ENCODE data around the gene EYS. TPM values are rescaled to one million over a fixed set of nuclear protein-coding genes. Genes with fewer than 3 reads are reported as not detected.
"Not testable (repeated sequence)": the region's sequence is repeated elsewhere in the genome, so short reads cannot be mapped to it uniquely, and the experiment has no call there.

Gene EYS
- total RNA-seq, 1 donor from 2014 or later = 0.41 TPM

- DNase-seq (ENCODE audit: extremely low read depth, low read depth, low spot score) = not testable (repeated sequence)
Measured at GRCh38 chr6:64030950-64031618, 1675.9 kb downstream of the EYS start.

GRCh38 chr6:64023693-64024092 lies 1683.3 kb downstream of the EYS start:
- DNase-seq (ENCODE audit: extremely low read depth, low read depth, low spot score) = no peak

DNA sequence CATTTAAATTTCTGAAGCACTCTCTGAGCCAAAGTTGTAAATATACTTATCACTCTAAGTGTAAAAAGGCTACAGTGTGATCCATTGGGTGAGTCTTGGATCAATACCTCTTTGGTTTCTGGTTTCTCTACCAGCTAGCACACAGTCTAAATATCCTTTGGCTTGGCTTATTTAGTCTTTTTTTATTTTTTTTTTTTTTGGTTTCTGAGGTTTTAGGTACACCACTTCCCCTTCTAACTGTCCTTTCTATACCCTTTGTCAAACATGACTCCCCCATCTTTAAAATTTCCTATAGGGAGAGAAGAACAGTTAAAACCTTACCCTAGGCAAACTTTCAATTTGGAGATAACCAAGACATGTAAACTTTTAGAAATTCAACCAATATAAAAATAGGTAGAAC lies 1692.4 kb downstream of the EYS start:
- no peak for DNase-seq (ENCODE audit: extremely low read depth, low read depth, low spot score)

GRCh38 chr6:64013011-64013410 lies 1694.0 kb downstream of the EYS start:
- no peak for DNase-seq (ENCODE audit: extremely low read depth, low read depth, low spot score)

GRCh38 chr6:64012351-64013001 lies 1694.5 kb downstream of the EYS start:
- DNase-seq (ENCODE audit: extremely low read depth, low read depth, low spot score) = peak; percentile 16

DNA sequence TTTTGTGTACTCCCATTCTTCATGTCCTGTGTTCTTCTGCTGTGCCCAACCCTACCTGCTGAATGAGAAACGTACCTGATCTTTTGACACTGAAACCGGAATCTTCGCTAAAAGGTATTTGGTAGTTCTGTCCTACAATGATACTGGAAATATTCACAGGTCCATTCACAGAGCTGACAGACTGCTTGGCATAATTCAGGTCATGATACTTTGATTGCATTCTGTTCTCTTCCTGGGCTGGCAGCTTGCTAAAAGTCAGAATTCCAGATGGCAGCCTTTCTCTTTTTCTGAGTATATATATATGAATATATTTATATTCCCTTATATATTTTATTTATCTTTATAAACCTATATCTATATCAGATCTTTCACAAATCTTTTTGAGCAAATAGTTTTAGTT lies 1696.4 kb downstream of the EYS start:
- no peak for DNase-seq (ENCODE audit: extremely low read depth, low read depth, low spot score)

GRCh38 chr6:64010010-64010409 lies 1697.0 kb downstream of the EYS start:
- DNase-seq (ENCODE audit: extremely low read depth, low read depth, low spot score) = no peak

GRCh38 chr6:64006246-64006645 lies 1700.8 kb downstream of the EYS start:
- DNase-seq (ENCODE audit: extremely low read depth, low read depth, low spot score) = no peak

DNA sequence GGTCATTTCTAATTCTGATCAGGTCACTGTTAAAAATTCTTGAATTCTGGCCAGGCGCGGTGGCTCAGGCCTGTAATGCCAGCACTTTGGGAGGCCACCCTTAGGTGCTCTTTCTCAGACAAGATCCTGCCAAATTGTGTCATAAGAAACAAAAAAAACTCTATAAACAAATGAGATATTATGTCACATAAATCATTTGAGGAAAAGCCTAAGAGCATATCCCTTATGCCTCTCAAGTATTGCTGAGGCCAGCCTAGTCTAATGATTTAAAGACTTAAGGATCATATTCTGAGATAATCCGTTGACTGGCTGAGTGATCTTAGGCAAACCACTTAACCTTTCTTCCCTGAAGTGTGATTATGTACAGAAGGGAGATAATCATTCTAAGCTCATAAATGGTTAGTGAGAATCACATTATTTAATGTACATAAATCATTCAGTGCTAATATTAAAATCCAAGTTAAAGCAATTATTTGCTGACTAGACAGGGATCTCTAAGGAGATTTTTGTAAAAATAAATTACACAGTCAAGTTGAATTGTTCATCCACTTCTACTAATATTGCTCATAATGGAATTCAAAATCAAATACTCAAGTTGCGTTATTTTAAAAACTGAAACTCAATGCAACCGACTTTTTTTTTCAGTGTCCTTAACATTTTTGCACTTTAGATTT lies 1706.1 kb downstream of the EYS start:
- DNase-seq (ENCODE audit: extremely low read depth, low read depth, low spot score) = no peak

DNA sequence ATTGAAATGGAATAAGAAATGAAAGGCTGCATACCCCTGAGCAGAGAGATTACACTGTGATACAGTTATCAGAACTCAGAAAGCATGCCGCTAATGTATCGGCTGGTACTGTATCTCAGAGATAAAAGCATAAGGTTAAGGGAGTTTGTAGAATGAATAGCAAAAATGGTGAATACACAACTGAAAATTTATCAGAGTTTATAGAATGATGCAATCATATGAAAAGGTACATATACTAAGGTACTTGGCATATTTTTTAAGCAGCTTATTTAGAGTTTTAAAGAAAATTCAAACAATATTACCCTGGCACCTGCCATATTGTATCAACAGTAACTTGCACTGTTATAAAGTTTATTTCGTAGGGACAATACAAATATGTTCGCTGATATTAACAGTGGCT lies 1707.4 kb downstream of the EYS start:
- no peak for DNase-seq (ENCODE audit: extremely low read depth, low read depth, low spot score)

GRCh38 chr6:63998991-63999390 lies 1708.0 kb downstream of the EYS start:
- no peak for DNase-seq (ENCODE audit: extremely low read depth, low read depth, low spot score)

- no peak for DNase-seq (ENCODE audit: extremely low read depth, low read depth, low spot score)
Measured at GRCh38 chr6:63997734-63998133, 1709.3 kb downstream of the EYS start.

DNA sequence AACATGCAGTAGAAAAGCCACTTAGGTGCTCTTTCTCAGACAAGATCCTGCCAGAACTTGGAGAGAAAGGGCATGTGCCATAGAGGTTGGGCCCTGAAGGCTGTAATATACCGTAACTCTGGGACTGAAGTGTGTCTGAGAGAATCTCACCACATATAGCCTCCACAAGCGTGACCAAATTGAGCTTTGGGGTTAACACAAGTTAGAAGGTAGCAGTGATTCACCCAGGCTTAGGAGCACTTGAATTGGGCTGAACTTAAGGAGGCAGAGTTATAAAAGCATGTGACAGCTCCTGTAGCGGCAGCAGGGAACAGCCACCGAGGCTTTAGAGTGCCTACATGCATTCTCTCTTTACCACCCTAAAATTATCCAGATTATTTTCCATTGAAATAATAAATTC lies 1709.8 kb downstream of the EYS start:
- no peak for DNase-seq (ENCODE audit: extremely low read depth, low read depth, low spot score)

GRCh38 chr6:63985223-63985622 lies 1721.8 kb downstream of the EYS start:
- no peak for DNase-seq (ENCODE audit: extremely low read depth, low read depth, low spot score)

- no peak for DNase-seq (ENCODE audit: extremely low read depth, low read depth, low spot score)
Measured at GRCh38 chr6:63975699-63976098, 1731.3 kb downstream of the EYS start.

DNA sequence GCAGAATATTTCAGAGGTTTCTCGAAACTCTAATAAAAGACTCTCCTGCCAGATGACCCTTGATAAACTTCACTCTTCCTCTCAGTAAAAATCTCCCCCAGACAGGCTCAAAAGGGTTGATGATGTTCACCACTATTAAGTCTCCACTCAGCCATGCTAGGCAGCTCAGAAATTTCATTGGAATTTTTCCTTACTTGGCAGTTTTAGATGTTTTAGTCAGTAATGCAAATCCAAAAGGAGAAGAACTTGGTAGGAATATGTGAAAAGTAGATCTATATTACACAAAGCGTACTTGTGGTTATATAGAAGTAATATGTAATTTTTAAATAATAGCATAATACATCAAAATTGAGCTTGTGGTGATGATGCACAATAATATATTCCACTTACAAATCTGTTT lies 1738.4 kb downstream of the EYS start:
- no peak for DNase-seq (ENCODE audit: extremely low read depth, low read depth, low spot score)

DNA sequence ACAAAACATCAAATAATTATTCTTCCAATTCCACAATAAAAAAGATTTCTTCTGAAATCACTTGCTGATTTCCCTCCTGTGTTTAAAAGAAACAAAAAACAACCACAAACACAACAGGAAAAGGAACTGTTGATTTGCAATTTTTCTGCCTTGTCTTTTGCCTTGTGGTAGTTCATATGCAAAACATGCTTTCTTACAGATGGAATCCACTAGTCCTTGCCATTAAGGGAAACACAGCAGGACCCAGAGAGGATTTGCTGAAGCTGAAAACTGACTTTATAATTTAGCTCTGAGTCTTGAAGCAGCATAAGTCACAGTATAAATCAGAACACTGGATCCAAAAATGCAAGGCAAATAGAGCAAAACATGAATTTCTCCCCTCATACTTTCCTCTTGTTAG lies 1742.7 kb downstream of the EYS start:
- no peak for DNase-seq (ENCODE audit: extremely low read depth, low read depth, low spot score)

DNA sequence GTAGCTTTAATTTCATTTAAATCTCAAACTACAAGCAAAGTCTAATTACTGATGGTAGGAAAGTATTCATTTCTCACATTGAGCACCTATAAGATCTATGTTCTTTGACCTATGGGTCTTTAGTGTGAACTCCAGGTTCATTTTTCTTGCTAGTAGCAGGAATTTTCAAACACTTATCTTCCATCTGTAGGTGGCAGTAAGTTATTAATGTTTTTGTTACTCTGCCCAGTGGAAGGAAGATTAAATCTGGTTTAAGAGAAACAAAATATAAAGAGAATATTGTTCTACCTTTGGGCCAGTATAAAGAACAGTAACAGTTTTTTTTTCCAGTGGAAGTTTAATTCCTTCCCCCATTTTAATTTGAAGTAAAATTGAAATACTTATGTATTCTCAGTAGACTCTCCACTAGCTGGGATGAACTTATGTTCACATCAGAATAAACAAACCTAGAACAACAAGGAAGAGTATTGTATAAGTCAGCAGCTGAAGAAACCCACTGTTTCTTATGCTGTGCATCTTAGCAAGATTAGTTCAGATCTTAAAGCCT lies 1743.2 kb downstream of the EYS start:
- no peak for DNase-seq (ENCODE audit: extremely low read depth, low read depth, low spot score)

GRCh38 chr6:63953336-63954021 lies 1753.5 kb downstream of the EYS start:
- DNase-seq (ENCODE audit: extremely low read depth, low read depth, low spot score) = not testable (repeated sequence)

DNA sequence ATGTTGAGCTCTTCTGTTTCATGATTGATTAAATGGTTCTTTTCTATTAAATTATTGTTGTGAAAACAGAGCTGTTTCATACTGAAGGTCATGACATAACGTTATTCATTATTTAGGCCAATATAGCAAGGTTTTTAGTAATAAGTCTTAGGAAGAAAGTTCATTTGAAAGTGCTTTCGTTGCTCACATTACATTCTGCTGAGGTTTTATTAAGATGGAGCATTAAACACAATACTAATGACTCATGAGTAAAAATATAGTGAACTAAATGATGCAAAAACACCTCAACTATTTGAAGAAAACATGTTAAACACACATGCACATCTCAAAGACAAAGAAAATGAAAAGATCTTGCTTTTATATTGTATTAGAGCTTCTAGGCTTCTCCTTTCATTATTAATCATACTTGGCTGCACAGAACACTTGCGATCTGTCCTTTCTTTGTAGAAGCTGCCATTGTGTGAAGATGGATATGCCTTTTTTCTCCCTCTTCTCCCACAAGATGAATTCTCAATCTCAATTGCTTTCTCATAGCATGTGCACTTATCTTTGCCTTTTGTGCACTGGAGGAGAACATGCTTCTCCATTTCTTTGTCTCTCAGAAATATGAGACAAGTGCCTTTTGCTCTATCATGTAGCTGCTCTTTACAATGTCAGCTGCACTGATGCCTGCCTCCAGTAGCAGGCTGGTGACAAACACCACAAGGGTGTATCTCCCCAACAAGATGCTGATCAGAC lies 1759.1 kb downstream of the EYS start:
- no peak for DNase-seq (ENCODE audit: extremely low read depth, low read depth, low spot score)

GRCh38 chr6:63945987-63946386 lies 1761.0 kb downstream of the EYS start:
- no peak for DNase-seq (ENCODE audit: extremely low read depth, low read depth, low spot score)

Data from glomerular endothelial cell (primary cell).